Panc1 (cell line): ENCODE results near the gene CYBA.

Experiments used
- POLR2AphosphoS5 ChIP-seq: IDR thresholded peaks from 2 replicates; pipeline ENCODE4 v1.6.1; 2012; ENCODE audit warnings: mild to moderate bottlenecking, low read depth, low read length, moderate library complexity
- SIN3A ChIP-seq: IDR thresholded peaks from 2 replicates; pipeline ENCODE4 v1.6.1; 2012; ENCODE audit warnings: low read depth, mild to moderate bottlenecking, low read length, moderate library complexity, borderline replicate concordance; ENCODE audit not compliant: insufficient read depth
- TCF7L2 ChIP-seq: IDR thresholded peaks from 2 replicates; pipeline ENCODE4 v1.6.1; 2011; ENCODE audit warnings: mild to moderate bottlenecking, low read depth, low read length, inconsistent platforms
- TF ChIP-seq, protein P1 (sequence below): fragments of 450-650 bp; IDR thresholded peaks from 2 replicates; pipeline ENCODE4 v1.5.1; 2017; ENCODE audit warnings: mild to moderate bottlenecking
- TF ChIP-seq, protein P2 (sequence below), 2 experiments: IDR thresholded peaks; 2 replicates each; pipeline ENCODE4 v1.6.1; 2011 to 2012; ENCODE audit warnings: low read depth in 2 of 2, control low read depth in 1 of 2, low read length in 1 of 2, mild to moderate bottlenecking in 1 of 2, moderate library complexity in 1 of 2; ENCODE audit not compliant: insufficient read depth in 1 of 2

DNA sequence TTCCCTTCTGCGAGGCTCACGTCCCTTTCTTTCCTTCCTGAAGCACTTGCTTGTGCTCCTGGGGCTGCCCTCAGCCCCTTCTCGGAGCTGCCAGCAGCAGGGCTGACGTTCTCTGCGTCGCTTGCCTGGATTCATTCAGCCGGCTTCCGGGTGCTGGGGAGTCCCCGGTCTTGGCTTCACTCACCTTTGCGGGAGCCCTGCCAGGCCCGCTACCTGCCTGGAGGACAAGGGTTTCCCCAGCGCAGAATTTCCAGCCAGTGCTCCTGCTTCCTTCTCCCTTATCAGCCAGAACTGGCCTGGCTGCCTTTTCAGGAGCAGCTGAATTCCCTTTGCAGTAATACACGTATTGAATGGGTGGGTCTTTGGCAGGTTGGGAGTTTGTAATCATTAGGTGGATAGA, 34.5 kb downstream of the CYBA start:
- TF ChIP-seq, protein P1, sequence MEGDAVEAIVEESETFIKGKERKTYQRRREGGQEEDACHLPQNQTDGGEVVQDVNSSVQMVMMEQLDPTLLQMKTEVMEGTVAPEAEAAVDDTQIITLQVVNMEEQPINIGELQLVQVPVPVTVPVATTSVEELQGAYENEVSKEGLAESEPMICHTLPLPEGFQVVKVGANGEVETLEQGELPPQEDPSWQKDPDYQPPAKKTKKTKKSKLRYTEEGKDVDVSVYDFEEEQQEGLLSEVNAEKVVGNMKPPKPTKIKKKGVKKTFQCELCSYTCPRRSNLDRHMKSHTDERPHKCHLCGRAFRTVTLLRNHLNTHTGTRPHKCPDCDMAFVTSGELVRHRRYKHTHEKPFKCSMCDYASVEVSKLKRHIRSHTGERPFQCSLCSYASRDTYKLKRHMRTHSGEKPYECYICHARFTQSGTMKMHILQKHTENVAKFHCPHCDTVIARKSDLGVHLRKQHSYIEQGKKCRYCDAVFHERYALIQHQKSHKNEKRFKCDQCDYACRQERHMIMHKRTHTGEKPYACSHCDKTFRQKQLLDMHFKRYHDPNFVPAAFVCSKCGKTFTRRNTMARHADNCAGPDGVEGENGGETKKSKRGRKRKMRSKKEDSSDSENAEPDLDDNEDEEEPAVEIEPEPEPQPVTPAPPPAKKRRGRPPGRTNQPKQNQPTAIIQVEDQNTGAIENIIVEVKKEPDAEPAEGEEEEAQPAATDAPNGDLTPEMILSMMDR: no peak
- TF ChIP-seq TCF7L2: no peak
- no peak for TF ChIP-seq POLR2AphosphoS5
- no peak for TF ChIP-seq SIN3A
- TF ChIP-seq, protein P2, sequence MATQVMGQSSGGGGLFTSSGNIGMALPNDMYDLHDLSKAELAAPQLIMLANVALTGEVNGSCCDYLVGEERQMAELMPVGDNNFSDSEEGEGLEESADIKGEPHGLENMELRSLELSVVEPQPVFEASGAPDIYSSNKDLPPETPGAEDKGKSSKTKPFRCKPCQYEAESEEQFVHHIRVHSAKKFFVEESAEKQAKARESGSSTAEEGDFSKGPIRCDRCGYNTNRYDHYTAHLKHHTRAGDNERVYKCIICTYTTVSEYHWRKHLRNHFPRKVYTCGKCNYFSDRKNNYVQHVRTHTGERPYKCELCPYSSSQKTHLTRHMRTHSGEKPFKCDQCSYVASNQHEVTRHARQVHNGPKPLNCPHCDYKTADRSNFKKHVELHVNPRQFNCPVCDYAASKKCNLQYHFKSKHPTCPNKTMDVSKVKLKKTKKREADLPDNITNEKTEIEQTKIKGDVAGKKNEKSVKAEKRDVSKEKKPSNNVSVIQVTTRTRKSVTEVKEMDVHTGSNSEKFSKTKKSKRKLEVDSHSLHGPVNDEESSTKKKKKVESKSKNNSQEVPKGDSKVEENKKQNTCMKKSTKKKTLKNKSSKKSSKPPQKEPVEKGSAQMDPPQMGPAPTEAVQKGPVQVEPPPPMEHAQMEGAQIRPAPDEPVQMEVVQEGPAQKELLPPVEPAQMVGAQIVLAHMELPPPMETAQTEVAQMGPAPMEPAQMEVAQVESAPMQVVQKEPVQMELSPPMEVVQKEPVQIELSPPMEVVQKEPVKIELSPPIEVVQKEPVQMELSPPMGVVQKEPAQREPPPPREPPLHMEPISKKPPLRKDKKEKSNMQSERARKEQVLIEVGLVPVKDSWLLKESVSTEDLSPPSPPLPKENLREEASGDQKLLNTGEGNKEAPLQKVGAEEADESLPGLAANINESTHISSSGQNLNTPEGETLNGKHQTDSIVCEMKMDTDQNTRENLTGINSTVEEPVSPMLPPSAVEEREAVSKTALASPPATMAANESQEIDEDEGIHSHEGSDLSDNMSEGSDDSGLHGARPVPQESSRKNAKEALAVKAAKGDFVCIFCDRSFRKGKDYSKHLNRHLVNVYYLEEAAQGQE (IDR thresholded peaks at IDR 0.05; ENCODE audit: insufficient read depth in 1 of 2, low read depth in 2 of 2, low read length in 1 of 2): no peak
